ENCODE data around the gene LMBRD2.

GRCh38 chr5:36078430-36078829 lies 73.3 kb downstream of the LMBRD2 start:
- no peak for TF ChIP-seq FOS (IDR thresholded peaks at IDR 0.05; ENCODE audit: borderline replicate concordance, extremely low read depth, insufficient read length)
- TF ChIP-seq EP300 (IDR thresholded peaks at IDR 0.05; ENCODE audit: borderline replicate concordance in 1 of 2, control insufficient read depth in 1 of 2, low read depth in 2 of 2, low read length in 2 of 2): no peak
- no peak for TF ChIP-seq SREBF1 (IDR thresholded peaks at IDR 0.05; ENCODE audit: low read length)
- TF ChIP-seq FOXM1 (IDR thresholded peaks at IDR 0.05; ENCODE audit: low read depth, low read length): no peak
- no peak for TF ChIP-seq POLR2A (IDR thresholded peaks at IDR 0.05; ENCODE audit: low read depth, low read length)
- no peak for TF ChIP-seq BCL3 (IDR thresholded peaks at IDR 0.05; ENCODE audit: borderline replicate concordance, insufficient read depth, low read depth, low read length, poor library complexity, severe bottlenecking)
- no peak for TF ChIP-seq CEBPB (IDR thresholded peaks at IDR 0.05; ENCODE audit: borderline replicate concordance in 1 of 2, low read depth in 2 of 2, low read length in 2 of 2)
- TF ChIP-seq CTCF (IDR thresholded peaks at IDR 0.05 in 2 of 3, conservative IDR thresholded peaks at IDR 0.05 in 1 of 3; ENCODE audit: control insufficient read depth in 2 of 3, extremely low read depth in 1 of 3, insufficient read depth in 1 of 3, low read depth in 3 of 3, low read length in 3 of 3): no peak
- TF ChIP-seq TAF1 (IDR thresholded peaks at IDR 0.05; ENCODE audit: borderline replicate concordance, low read depth, low read length): no peak
- TF ChIP-seq MYC (IDR thresholded peaks at IDR 0.05; ENCODE audit: insufficient read depth, insufficient read length, insufficient replicate concordance, low read length, severe bottlenecking): no peak
